A549 (cell line): ENCODE measurements around the gene NID2.

ENCODE experiments used
- BHLHE40 ChIP-seq: IDR thresholded peaks from 2 replicates; pipeline ENCODE4 v1.6.1; 2012; ENCODE audit warnings: low read depth, low read length, inconsistent platforms
- CEBPB ChIP-seq, 2 experiments: fragments of >200 bp in 1 of 2; sonication (Bioruptor Twin) in 1 of 2; formaldehyde crosslinking in 1 of 2; IDR thresholded peaks; 2 replicates each; pipeline ENCODE4 v1.6.1; 2012 to 2016
- CHD4 ChIP-seq: fragments of 200-600 bp; sonication (generic); IDR thresholded peaks from 2 replicates; pipeline ENCODE4 v1.6.1; 2016; ENCODE audit warnings: antibody characterized with exemption, mild to moderate bottlenecking, borderline replicate concordance
- HDAC2 ChIP-seq: fragments of 200-600 bp; sonication (generic); IDR thresholded peaks from 2 replicates; pipeline ENCODE4 v1.6.1; 2016
- KDM5A ChIP-seq: fragments of 200-600 bp; sonication (generic); IDR thresholded peaks from 2 replicates; pipeline ENCODE4 v1.6.1; 2016; ENCODE audit warnings: antibody characterized with exemption, mild to moderate bottlenecking
- MAZ ChIP-seq: fragments of 150-350 bp; IDR thresholded peaks from 2 replicates; pipeline ENCODE4 v1.6.1; 2014; ENCODE audit warnings: antibody characterized with exemption, low read depth, low read length, borderline replicate concordance
- POLR2A ChIP-seq: IDR thresholded peaks from 2 replicates; pipeline ENCODE4 v1.6.1; 2012; ENCODE audit warnings: mild to moderate bottlenecking, low read length
- POLR2AphosphoS2 ChIP-seq: conservative IDR thresholded peaks from 2 replicates; pipeline ENCODE4 v1.6.1; 2012; ENCODE audit warnings: low read length, improper control_type of control experiment, inconsistent platforms
- RCOR1 ChIP-seq: fragments of 150-350 bp; IDR thresholded peaks from 2 replicates; pipeline ENCODE4 v1.6.1; 2014; ENCODE audit warnings: antibody characterized with exemption, low read length, low read depth
- TF ChIP-seq, protein P1 (sequence below): fragments of >200 bp; sonication (Bioruptor Twin); formaldehyde crosslinking; IDR thresholded peaks from 3 replicates; pipeline ENCODE4 v1.5.1; 2016

DNA sequence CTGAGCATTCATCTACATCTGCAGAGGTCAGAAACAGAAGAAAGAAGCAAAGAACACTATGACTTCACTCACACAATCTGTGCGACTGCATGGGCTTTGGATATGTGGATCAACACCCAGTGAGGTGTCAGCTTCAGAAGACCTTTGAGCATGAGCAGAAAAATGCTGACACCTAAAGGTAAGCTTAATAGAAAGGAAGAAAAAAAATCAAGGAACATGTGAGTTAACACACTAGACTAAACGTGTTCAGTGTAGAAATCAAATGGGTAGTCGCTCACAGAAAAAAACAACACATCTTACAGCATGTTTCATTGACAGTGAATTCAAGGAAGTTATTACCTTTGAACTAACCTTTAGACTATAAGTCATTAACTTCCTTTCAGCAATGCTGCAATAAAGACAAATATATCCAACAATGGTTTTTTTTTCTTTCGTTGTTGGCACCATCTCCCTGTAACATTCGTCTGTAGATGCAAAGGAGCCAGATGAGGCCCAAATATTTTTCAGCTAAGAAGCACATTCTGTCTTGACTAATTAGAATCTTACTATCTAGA lies 48.6 kb downstream of the NID2 start:
- TF ChIP-seq RCOR1 (no peak), POLR2A (no peak), POLR2AphosphoS2 (no peak), CHD4 (no peak), KDM5A (no peak), HDAC2 (no peak), BHLHE40 (no peak), MAZ (no peak), CEBPB (IDR thresholded peaks at IDR 0.05) (no peak)
- TF ChIP-seq, protein P1, sequence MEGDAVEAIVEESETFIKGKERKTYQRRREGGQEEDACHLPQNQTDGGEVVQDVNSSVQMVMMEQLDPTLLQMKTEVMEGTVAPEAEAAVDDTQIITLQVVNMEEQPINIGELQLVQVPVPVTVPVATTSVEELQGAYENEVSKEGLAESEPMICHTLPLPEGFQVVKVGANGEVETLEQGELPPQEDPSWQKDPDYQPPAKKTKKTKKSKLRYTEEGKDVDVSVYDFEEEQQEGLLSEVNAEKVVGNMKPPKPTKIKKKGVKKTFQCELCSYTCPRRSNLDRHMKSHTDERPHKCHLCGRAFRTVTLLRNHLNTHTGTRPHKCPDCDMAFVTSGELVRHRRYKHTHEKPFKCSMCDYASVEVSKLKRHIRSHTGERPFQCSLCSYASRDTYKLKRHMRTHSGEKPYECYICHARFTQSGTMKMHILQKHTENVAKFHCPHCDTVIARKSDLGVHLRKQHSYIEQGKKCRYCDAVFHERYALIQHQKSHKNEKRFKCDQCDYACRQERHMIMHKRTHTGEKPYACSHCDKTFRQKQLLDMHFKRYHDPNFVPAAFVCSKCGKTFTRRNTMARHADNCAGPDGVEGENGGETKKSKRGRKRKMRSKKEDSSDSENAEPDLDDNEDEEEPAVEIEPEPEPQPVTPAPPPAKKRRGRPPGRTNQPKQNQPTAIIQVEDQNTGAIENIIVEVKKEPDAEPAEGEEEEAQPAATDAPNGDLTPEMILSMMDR, result no peak
